Kidney epithelial cell (primary cell): Measurements from ENCODE around the gene MKRN3. TPM values are rescaled to one million over a fixed set of nuclear protein-coding genes. Genes with fewer than 3 reads are reported as not detected.

Source experiments
- DNase-seq: peaks from one replicate; pipeline ENCODE4 v3.0.0-alpha.2; 2010; ENCODE audit warnings: low read depth
- H3K27me3 ChIP-seq: 2 replicates; pipeline ENCODE4 v1.6.0; 2011; ENCODE audit warnings: low read length; ENCODE audit not compliant: control insufficient read depth, insufficient read depth
- H3K36me3 ChIP-seq: 2 replicates; pipeline ENCODE4 v1.5.1; 2011; ENCODE audit warnings: low read length; ENCODE audit not compliant: control insufficient read depth, insufficient read depth
- H3K4me3 ChIP-seq: 2 replicates; pipeline ENCODE4 v1.5.1; 2011; ENCODE audit warnings: low read depth, mild to moderate bottlenecking, control low read depth, low read length
- total RNA-seq: library from RNA; depleted of rRNA; stranded (reverse); fragments of >200 nt; gene quantifications from 2 replicates; pipeline ENCODE4 v1.2.3, GENCODE V29; 2015
- TF ChIP-seq, protein P1 (sequence below): IDR thresholded peaks from 2 replicates; pipeline ENCODE4 v1.5.1; 2011; ENCODE audit warnings: mild to moderate bottlenecking, moderate library complexity, low read length, control low read depth, inconsistent platforms; ENCODE audit not compliant: insufficient read depth, poor library complexity, severe bottlenecking

The MKRN3 gene
- total RNA-seq, 1 donor from 2014 or later, result 3.1 TPM

DNA sequence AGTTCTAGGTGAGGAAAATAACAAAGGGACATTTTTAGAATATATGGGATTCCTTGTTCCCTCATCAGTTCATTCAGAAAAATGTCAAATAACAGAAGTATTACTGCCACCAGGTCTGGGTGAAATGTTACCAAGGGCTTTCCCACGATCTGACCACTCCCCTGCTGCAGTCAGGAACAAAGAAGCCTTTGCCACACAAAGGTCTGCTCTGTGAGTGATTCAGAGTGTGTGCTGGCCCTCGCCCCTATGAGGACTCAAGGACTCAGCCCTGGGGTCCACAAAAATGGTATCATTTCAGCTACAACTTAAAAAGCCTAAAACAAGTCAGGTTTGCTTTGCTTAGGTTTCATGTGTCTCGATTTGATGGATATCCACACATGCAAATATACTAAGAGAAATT, 5.0 kb downstream of the MKRN3 start:
- DNase-seq, result no peak
- TF ChIP-seq, protein P1, sequence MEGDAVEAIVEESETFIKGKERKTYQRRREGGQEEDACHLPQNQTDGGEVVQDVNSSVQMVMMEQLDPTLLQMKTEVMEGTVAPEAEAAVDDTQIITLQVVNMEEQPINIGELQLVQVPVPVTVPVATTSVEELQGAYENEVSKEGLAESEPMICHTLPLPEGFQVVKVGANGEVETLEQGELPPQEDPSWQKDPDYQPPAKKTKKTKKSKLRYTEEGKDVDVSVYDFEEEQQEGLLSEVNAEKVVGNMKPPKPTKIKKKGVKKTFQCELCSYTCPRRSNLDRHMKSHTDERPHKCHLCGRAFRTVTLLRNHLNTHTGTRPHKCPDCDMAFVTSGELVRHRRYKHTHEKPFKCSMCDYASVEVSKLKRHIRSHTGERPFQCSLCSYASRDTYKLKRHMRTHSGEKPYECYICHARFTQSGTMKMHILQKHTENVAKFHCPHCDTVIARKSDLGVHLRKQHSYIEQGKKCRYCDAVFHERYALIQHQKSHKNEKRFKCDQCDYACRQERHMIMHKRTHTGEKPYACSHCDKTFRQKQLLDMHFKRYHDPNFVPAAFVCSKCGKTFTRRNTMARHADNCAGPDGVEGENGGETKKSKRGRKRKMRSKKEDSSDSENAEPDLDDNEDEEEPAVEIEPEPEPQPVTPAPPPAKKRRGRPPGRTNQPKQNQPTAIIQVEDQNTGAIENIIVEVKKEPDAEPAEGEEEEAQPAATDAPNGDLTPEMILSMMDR, result no peak
- Histone ChIP-seq H3K36me3 (no peaks in the 10 kb centered on the region), H3K4me3 (no peak overlapping the region), H3K27me3 (no peaks in the 10 kb centered on the region)

DNA sequence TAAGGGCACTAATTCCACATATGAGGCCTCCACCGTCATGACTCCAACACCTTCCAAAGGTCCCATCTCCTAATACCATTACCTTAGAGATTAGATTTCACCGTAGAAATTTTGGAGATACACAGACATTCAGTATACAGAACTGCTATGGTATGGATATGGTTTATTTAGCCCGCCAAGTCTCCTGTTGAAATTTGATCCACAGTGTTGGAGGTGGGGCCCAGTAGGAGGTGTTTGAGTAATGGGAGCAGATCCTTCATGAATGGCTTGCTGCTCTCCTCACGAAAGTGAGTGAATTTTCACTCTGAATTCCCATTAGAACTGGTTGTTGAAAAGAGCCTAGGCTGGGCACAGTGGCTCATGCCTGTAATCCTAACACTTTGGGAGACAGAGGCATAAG, 7.4 kb downstream of the MKRN3 start:
- Histone ChIP-seq H3K4me3 (no peak overlapping the region), H3K27me3 (no peaks in the 10 kb centered on the region), H3K36me3 (no peaks in the 10 kb centered on the region)
- no peak for DNase-seq
- TF ChIP-seq, protein P1, result no peak

DNA sequence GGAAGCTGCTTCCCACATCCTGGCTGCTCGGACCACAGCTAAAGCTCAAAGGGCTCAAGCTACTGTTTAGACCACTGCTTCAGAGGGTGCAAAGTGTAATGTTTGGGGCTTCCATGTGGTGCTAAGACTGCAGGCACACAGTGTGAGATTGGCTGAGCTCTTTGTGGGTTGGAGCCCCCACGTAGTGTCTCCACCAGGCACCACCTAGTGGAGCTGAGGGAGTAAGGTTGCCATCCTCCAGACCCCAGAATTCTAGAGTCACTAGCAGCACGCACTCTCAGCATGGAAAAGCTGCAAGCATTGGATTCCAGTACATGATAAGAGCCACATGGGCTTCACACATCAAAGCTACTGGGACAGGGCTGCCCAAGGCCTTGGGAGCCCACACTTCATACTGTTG, 9.3 kb downstream of the MKRN3 start:
- no peaks in the 10 kb centered on the region for H3K27me3 ChIP-seq
- TF ChIP-seq, protein P1, result no peak
- H3K4me3 ChIP-seq, result no peak overlapping the region
- DNase-seq, result no peak
- no peaks in the 10 kb centered on the region for H3K36me3 ChIP-seq

DNA sequence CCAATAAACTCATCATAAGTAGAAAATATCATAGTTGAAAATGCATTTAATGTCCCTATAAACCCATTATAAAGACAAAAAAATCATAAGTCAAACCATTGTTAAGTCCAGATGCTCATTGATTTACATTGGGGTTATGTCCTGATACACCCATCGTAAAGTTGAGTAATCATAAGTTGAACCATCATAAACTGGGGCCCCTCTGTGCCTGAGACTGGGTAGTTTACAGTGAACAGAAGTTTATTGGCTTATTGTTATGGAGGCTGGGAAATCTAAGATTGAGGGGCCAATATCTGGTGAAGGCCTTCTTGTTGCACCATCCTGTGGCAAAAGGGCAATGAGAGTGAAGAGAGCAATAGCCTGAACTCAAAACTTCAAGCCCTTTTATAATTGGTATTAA, 10.6 kb downstream of the MKRN3 start:
- TF ChIP-seq, protein P1, result no peak

DNA sequence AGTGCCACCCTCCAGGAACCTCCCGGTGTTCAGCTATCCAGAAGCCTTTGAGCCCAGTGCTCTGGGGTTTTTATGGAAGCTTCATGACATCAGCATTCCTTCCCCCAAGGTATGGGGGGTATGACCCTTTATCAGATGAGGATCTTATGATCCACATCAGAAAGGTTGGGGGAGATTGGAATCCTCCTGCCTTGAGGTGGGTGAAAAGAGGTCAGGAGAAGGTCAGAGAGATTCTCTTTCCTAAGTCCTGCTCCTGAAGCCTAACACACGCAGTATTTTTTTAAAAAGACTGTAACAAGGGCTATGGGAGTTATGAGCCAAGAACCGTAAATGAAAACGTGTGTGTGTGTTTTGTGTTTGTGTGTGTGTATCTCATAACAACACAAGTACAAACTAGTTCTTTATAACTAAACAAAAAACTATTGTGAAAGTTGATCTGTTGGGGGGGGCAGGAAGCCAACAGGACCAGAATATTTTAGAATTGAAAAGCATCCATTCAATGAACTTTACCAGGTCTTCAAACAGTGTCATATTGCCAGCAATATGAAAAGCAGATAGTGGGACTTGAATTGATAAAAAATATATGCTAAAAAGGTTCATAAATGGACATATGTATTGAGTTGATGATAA, 13.2 kb downstream of the MKRN3 start:
- Histone ChIP-seq H3K4me3 (no peak overlapping the region), H3K36me3 (no peaks in the 10 kb centered on the region), H3K27me3 (no peaks in the 10 kb centered on the region)
- TF ChIP-seq, protein P1, result no peak
- DNase-seq, result no peak

More for the DNA sequence above, 10.6 kb downstream of the MKRN3 start:
- no peaks in the 10 kb centered on the region for H3K27me3 ChIP-seq
- H3K36me3 ChIP-seq, result no peaks in the 10 kb centered on the region
- no peak overlapping the region for H3K4me3 ChIP-seq
- DNase-seq, result no peak

DNA sequence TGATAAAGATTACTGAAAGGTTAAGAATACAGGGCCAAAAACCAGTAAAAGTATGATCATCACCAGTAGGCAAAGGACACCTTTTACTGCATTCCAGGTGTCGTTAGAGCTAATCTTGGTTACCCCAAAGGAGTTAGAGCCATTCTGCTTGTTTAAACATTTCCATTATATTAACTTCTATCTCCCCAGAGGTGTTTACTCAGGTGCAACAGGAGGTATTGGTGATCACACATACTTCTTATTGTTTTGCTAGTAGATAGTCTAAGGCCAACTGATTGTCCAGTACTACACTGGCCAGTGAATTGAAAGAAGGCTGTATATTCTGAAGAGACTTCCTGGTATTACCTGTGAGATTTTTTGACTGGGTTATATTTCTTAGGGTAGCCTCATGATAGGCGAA, 22.8 kb downstream of the MKRN3 start:
- DNase-seq, result no peak
- TF ChIP-seq, protein P1, result no peak
- Histone ChIP-seq H3K4me3 (no peak overlapping the region), H3K27me3 (no peaks in the 10 kb centered on the region), H3K36me3 (no peaks in the 10 kb centered on the region)
